ENCODE data around the gene GDPD5. TPM values are rescaled to one million over a fixed set of nuclear protein-coding genes. Genes with fewer than 3 reads are reported as not detected.

Gene GDPD5
- total RNA-seq, 1 experiment from 2014 or later, result 28.6 TPM

DNA sequence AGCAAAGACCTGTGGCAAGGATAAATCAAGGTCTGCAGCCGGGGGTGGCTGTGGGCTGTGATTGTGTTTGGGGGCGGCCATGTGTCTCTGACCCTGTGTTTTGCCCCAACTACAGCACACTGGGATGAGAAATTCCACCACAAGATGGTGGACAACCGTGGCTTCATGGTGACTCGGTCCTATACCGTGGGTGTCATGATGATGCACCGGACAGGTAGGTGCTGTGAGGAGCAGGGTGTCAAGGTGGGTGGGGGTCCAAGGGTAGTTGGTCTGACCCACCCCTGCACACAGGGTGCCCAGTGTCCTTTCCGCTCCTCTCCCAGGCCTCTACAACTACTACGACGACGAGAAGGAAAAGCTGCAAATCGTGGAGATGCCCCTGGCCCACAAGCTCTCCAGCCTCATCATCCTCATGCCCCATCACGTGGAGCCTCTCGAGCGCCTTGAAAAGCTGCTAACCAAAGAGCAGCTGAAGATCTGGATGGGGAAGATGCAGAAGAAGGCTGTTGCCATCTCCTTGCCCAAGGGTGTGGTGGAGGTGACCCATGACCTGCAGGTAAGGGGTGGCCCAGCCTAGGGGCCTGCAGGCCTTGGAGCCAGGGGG lies 43.0 kb upstream of the GDPD5 start:
- intact Hi-C loops (cut with micrococcal nuclease; ENCODE audit: unreplicated experiment), result no loop called here
- BruUV-seq (replicated peaks), result no TSS peak
- ChIA-PET POLR2A (no interaction called here), CTCF (no interaction called here)
- peaks cover 19% of the 10 kb centered on the region for H3K36me3 ChIP-seq (ENCODE audit: control insufficient read depth, insufficient read depth, low read length)
- no peaks in the 10 kb centered on the region for H3K27me3 ChIP-seq (replicated peaks; ENCODE audit: control insufficient read depth, insufficient read depth, low read length)
- no peak overlapping the region for H3K4me3 ChIP-seq (ENCODE audit: low read depth, low read length)
- H3K9me3 ChIP-seq, result no peaks in the 10 kb centered on the region
- no peak for DNase-seq
- H3K4me1 ChIP-seq, result peaks cover 24% of the 10 kb centered on the region
- H3K36me3 Mint-ChIP-seq (ENCODE audit: insufficient read depth, unreplicated experiment), result peaks cover 92% of the 10 kb centered on the region
- no peak overlapping the region for H3K4me3 Mint-ChIP-seq (ENCODE audit: unreplicated experiment)
- TF ChIP-seq, protein P1, sequence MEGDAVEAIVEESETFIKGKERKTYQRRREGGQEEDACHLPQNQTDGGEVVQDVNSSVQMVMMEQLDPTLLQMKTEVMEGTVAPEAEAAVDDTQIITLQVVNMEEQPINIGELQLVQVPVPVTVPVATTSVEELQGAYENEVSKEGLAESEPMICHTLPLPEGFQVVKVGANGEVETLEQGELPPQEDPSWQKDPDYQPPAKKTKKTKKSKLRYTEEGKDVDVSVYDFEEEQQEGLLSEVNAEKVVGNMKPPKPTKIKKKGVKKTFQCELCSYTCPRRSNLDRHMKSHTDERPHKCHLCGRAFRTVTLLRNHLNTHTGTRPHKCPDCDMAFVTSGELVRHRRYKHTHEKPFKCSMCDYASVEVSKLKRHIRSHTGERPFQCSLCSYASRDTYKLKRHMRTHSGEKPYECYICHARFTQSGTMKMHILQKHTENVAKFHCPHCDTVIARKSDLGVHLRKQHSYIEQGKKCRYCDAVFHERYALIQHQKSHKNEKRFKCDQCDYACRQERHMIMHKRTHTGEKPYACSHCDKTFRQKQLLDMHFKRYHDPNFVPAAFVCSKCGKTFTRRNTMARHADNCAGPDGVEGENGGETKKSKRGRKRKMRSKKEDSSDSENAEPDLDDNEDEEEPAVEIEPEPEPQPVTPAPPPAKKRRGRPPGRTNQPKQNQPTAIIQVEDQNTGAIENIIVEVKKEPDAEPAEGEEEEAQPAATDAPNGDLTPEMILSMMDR (IDR thresholded peaks at IDR 0.05; ENCODE audit: insufficient read depth in 1 of 2, low read depth in 1 of 2, low read length in 1 of 2, severe bottlenecking in 1 of 2, unreplicated experiment in 1 of 2), result no peak
- H3K27ac Mint-ChIP-seq (ENCODE audit: unreplicated experiment), result no peak overlapping the region
- peaks cover 14% of the 10 kb centered on the region for H3K4me1 Mint-ChIP-seq (ENCODE audit: low read depth, unreplicated experiment)
- no peaks in the 10 kb centered on the region for H3K27me3 Mint-ChIP-seq (ENCODE audit: insufficient read depth, unreplicated experiment)
- no peaks in the 10 kb centered on the region for H3K9me3 Mint-ChIP-seq (ENCODE audit: unreplicated experiment)

DNA sequence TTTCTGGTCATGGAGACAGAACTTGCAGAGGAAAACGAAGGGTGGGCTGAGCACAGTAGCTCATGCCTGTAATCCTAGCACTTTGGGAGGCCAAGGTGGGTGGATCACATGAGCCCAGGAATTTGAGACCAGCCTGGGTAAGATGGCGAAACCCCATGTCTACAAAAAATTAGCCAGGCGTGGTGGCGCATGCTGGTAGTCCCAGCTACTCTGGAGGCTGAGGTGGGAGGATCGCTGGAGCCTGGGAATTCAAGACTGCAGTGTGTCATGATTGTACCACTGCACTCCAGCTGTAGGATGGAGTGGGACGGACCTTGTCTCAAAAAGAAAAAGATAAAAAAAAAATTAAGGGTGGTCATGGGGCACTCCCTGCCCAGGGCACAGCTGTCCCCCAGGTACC lies 42.2 kb upstream of the GDPD5 start:
- no TSS peak for BruUV-seq (replicated peaks)
- POLR2A ChIA-PET, result no interaction called here

DNA sequence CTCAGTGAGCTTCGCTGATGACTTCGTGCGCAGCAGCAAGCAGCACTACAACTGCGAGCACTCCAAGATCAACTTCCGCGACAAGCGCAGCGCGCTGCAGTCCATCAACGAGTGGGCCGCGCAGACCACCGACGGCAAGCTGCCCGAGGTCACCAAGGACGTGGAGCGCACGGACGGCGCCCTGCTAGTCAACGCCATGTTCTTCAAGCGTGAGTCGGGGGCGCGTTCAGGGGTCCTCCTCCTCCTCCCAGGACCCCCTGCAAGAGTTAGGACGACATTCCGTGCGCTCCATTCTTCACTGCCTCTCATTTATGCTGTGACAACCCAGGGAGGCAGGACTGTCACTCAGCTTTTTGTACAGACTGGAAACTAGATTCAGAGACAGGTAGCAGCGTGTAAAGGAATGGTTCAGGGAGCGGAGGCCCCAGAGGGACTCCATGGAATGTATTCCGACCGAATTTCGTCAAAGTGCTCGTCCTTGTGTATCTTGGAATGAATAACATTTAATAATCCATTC lies 41.1 kb upstream of the GDPD5 start:
- no peaks in the 10 kb centered on the region for H3K27me3 ChIP-seq (replicated peaks; ENCODE audit: control insufficient read depth, insufficient read depth, low read length)
- peaks cover 16% of the 10 kb centered on the region for H3K36me3 ChIP-seq (ENCODE audit: control insufficient read depth, insufficient read depth, low read length)
- Mint-ChIP-seq H3K4me1 (ENCODE audit: low read depth, unreplicated experiment) (peaks cover 18% of the 10 kb centered on the region), H3K4me3 (ENCODE audit: unreplicated experiment) (no peak overlapping the region), H3K27me3 (ENCODE audit: insufficient read depth, unreplicated experiment) (no peaks in the 10 kb centered on the region), H3K27ac (ENCODE audit: unreplicated experiment) (no peak overlapping the region), H3K9me3 (ENCODE audit: unreplicated experiment) (no peaks in the 10 kb centered on the region), H3K36me3 (ENCODE audit: insufficient read depth, unreplicated experiment) (peaks cover 91% of the 10 kb centered on the region)
- no peak for DNase-seq
- H3K9me3 ChIP-seq, result no peaks in the 10 kb centered on the region
- ChIA-PET CTCF (no interaction called here), POLR2A (no interaction called here)
- TF ChIP-seq, protein P1 (IDR thresholded peaks at IDR 0.05; ENCODE audit: insufficient read depth in 1 of 2, low read depth in 1 of 2, low read length in 1 of 2, severe bottlenecking in 1 of 2, unreplicated experiment in 1 of 2), result no peak
- no TSS peak for BruUV-seq (replicated peaks)
- no peak overlapping the region for H3K4me3 ChIP-seq (ENCODE audit: low read depth, low read length)
- intact Hi-C loops (cut with micrococcal nuclease; ENCODE audit: unreplicated experiment), result no loop called here
- peaks cover 28% of the 10 kb centered on the region for H3K4me1 ChIP-seq

More for the DNA sequence above, 42.2 kb upstream of the GDPD5 start:
- no peak overlapping the region for H3K27ac Mint-ChIP-seq (ENCODE audit: unreplicated experiment)
- peaks cover 18% of the 10 kb centered on the region for H3K4me1 Mint-ChIP-seq (ENCODE audit: low read depth, unreplicated experiment)
- Histone ChIP-seq H3K36me3 (ENCODE audit: control insufficient read depth, insufficient read depth, low read length) (peaks cover 20% of the 10 kb centered on the region), H3K4me1 (peaks cover 28% of the 10 kb centered on the region), H3K27me3 (replicated peaks; ENCODE audit: control insufficient read depth, insufficient read depth, low read length) (no peaks in the 10 kb centered on the region), H3K4me3 (ENCODE audit: low read depth, low read length) (no peak overlapping the region), H3K9me3 (no peaks in the 10 kb centered on the region)
- CTCF ChIA-PET, result no interaction called here
- intact Hi-C loops (cut with micrococcal nuclease; ENCODE audit: unreplicated experiment), result no loop called here
- no peak overlapping the region for H3K4me3 Mint-ChIP-seq (ENCODE audit: unreplicated experiment)
- peaks cover 91% of the 10 kb centered on the region for H3K36me3 Mint-ChIP-seq (ENCODE audit: insufficient read depth, unreplicated experiment)
- no peaks in the 10 kb centered on the region for H3K9me3 Mint-ChIP-seq (ENCODE audit: unreplicated experiment)
- H3K27me3 Mint-ChIP-seq (ENCODE audit: insufficient read depth, unreplicated experiment), result no peaks in the 10 kb centered on the region
- DNase-seq, result no peak
- TF ChIP-seq, protein P1 (IDR thresholded peaks at IDR 0.05; ENCODE audit: insufficient read depth in 1 of 2, low read depth in 1 of 2, low read length in 1 of 2, severe bottlenecking in 1 of 2, unreplicated experiment in 1 of 2), result no peak

Data from Caco-2 (cell line).